ENCODE results near the gene MYO1E.

The MYO1E gene

DNA sequence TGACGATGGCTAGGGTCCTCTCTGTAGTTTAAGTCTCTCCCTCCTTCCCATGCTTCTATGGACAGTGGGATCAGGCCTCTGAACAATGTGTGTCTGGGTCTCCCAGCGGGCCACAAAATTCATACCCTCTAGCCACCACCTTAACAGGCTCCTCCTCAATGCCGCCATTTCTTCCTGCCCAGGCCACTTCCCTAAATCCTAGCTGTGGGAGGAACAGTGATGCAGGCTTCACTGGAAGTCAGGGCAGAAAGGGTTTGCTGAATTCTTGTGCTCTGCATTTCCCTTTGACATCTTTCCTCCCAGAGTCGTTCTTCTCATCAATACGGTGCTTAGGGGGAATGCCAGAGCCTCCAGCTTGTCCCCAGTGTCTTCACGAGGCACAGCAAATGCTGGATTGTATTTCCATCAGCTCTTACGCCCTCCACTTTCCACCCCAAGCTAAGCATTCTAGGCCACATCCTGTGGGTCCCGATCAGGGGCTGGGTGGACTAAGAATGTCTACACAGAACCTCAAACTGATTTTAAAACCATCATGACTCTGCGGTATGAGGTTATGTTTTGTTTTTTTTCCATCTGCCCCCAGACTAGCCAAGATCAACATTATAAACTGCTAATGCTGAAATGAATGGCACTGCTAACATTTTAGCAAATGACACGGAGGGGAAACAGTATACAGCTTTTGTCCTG, 177.9 kb downstream of the MYO1E start:
- no peak for DNase-seq (ENCODE audit: low read depth in 2 of 2)

DNA sequence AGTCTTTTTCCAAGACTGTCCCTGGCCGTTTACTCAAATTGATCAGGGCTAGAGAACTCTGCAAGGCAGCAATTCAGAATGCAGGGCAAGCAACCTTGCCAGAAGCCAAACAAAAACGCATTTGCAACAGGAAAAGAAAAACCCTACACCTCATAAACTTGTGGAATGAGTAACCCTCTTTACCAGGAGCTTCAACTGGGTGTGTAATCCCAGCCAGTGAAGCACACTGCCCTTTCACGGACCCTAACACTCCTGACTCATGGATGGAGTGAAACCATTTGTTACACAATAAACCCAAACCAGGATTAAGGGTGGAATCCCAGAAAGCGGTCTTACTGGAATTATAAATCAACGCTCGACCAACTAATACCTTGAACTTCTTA, 180.8 kb downstream of the MYO1E start:
- DNase-seq (ENCODE audit: low read depth in 2 of 2): no peak

DNA sequence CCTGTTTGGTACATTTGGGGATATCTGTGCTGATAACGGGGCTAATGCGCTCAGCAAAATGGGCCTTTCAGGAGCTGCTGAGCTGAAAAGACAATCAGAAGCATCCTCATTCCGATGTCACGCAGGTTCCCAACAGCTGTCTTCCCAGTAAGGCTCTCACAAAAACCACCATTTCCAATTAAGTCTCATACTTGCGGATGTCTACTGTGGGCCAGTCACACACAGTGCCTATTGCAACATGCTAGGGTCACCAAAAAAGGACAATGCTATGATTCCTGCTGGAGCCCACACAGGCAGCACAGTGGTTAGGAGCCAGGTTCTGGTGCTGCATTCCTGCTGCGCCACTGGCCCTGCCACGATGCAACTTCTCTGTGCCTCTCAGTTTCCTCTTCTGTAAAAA, 182.4 kb downstream of the MYO1E start:
- no peak for DNase-seq (ENCODE audit: low read depth in 2 of 2)

DNA sequence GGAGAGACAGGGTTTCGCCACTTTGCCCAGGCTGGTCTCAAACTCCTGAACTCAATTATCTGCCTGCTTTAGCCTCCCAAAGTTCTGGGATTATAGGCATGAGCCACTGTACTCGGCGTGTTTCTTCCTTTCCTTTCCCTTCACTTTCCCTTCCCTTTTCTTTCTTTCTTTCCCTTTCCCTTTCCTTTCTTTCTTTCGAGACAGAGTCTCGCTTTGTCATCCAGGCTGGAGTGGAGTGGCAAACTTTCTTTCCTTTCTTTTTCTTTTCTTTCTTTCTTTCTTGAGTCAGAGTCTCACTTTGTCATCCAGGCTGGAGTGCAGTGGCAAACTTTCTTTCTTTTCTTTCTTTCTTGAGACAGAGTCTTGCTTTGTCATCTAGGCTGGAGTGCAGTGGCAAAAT, 183.4 kb downstream of the MYO1E start:
- DNase-seq (ENCODE audit: low read depth in 2 of 2): no peak

DNA sequence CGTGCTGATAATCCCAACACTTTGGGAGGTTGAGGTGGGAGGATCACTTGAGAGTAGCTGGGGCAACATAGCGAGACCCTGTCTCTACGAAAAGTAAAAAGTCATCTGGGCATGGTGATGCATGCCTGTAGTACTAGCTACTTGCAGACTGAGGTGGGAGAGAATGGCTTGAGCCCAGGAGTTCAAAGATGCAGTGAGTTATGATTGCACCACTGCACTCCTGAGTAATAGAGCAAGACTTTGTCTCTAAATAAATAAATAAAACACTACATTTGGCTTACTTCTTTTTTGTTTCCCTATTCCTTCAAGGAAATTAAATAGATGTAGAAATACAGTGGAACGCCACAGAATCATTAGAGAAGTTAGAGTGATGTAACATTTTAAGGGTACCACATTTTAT, 186.2 kb downstream of the MYO1E start:
- no peak for DNase-seq (ENCODE audit: low read depth in 2 of 2)

DNA sequence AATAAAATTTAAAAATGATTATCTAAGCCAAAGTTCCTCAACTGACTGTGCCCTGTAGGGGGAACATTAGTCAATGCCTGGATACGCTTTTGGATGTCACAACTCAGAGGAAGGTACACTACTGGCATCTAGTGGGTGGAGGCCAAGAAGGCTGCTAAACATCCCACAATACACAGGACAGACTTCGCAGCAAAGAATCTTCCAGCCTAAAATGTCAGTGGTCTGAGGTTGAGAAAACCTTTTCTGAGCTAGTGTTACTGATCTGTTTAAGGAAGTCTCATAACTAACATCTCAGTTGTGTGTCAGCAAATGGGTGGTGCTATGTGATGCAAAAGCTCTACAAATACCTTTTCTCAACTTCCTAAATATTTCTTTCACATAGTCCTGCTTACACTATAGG, 186.9 kb downstream of the MYO1E start:
- DNase-seq (ENCODE audit: low read depth in 2 of 2): no peak

DNA sequence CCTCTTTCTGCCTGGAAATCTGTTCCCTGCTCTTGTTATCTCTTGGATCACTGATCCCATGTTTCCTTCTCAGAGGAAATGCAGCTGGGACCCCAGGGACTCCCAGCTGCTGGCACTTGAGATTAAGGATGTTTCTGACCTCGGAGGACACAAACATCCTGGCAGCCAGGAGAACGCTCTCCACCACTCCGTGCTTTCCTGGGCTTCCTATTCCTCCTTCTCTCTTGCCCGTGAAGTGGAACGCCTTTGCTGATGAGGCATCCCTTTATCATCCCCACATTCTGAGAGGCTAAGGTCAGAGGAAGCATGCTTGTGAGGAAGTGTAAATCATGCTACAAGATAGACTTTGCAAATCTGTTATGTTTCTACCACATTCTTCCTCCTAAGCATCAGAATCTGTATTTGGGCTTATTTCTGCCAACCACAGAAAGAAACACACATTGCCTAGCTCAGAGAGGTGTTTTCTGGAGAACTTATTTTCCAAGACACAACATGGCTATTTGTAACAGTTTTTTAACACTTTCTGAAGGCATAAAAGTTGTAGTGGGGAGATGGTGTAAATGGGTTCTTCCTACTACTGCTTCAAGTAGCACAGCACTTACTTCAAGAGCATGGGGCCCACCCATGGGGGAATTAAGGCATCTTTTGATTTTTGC, 191.6 kb downstream of the MYO1E start:
- no peak for DNase-seq (ENCODE audit: low read depth in 2 of 2)

DNA sequence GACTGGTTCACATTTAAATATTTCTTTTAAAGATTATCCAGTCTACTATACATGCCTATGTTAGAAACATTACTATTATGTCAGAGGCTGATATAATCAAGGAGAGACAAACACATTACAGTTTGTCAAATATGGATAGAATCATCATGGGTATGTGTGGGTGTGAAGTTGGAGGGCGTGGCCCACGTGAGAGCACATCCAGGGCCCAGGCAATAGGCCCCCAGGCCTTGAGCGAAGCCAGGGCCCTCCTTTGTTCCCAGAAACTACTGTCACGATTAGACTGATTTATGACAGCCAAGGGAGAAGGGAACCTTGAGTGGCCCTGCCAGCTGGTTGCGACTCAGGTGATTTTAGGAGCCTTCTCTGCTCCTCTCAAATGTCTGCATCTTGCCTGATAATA, 193.0 kb downstream of the MYO1E start:
- DNase-seq (ENCODE audit: low read depth in 2 of 2): no peak

DNA sequence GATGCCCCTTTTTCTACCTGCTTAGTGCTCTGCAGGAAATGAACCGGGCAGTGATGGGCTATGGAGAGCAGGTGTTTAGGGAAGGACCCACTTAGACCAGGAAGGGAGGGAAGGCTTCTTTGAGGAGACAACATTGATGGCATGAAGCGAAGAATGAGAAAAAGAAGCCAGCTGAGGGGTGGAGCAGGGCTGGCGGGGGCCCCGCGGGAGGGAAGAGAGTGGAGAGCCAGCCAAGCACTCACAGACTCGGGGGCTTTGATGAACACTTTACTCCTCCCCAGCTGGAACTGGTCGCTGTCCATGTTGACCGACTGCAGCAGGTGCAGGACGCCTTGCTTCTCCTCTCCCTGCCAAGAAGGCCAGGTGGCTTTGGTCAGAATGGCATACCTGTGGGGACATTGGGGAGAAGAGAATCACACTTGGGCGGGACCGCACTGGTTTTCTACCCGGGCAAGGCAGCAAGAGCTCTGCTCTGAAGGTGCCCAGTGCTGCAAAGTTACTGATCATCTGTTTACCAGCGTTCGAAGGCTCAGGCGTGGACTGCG, 194.4 kb downstream of the MYO1E start:
- no peak for DNase-seq (ENCODE audit: low read depth in 2 of 2)

DNA sequence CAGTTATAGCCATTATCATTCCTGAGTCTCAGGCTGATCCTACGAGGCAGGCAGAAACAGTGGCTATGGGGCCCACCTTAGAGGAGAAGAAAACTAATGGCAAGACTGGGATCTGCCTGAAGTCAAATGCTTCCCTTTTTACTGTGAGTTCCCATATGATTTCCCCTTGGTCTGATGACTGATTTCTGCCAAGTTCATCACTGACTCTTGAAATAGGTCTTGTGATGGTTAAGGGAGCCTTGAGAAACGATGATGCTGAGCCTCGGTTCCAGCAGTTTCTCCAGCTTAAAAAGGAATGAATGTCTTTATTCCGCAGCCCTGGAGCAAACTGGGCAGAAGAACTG, 195.4 kb downstream of the MYO1E start:
- DNase-seq (ENCODE audit: low read depth in 2 of 2): no peak

DNA sequence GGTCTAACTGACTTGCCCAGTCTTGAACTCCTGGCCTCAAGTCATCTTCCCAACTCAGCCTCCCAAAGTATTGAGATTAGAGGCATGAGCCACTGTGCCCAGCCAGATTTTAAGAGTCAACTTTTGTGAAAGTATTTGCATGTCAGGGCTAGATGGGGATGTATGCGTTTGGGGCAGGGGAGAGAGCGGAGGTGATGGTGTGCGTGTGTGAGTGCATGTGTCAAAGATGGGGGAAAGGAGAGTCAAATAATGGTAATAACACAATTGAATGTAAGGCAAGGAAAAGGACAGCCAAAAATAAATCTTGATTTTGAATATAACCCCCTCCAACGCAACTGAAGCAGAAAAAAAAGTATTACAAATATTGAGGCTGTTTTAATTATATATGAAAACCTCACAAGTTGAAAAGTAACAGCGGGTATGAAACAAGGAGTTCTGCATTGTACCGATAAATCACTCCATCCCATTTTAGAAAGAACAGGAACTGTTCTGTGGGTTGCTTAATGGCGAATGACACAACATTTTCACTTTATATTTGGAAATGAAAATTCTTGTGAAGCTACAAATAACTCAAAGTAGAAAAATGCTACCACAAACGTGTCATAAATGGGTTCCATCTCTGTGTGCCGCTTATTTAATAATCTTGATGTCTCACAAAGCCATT, 195.9 kb downstream of the MYO1E start:
- DNase-seq (ENCODE audit: low read depth in 2 of 2): no peak

DNA sequence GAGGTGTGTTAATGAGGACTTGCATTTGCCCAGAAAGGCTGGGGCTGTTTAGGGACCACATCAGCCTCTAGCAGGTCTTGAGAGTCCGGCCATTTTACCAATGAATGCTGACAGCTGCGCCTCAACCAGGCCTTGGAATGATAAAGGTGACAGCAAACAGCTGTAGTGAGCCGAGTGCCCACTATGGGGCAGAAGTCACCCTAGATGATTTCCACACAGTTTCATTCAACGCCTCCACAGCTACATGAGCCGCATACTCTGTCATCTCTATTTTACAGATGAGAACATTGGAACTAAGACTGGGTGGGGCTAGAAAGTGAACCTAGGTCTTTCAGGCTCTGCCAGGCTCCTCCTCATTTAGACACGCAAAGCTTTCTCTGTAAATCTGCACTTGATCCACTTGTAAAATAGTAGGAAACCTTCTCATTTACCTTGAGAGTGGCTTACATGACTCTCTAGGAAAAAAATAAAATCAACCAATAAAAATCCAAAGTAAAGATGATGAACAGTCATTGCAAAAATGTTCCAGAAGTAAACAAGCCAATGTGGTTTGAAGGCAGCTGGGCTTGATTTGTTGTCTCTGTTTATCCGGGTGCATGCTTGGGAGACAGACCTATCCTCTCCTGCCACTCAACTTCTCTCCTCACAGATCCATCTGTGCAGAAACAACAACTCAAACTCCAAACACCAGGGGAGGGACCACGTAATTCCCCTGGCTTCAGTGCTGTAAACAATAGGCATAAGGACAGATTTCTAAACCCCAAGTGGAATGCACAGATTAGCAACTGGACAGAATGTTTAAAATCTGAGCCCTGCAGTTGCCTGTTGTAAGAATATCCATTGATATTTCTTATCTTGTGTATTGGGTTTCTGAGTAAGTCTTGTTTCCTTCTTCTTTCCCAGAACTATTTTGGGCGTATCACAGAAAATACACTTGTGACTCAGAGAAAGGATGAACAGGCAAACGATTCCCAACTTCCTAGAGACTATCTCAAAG, 197.5 kb downstream of the MYO1E start:
- peak in 1 of 2 donors; percentile 18 for DNase-seq (ENCODE audit: low read depth in 2 of 2)

DNA sequence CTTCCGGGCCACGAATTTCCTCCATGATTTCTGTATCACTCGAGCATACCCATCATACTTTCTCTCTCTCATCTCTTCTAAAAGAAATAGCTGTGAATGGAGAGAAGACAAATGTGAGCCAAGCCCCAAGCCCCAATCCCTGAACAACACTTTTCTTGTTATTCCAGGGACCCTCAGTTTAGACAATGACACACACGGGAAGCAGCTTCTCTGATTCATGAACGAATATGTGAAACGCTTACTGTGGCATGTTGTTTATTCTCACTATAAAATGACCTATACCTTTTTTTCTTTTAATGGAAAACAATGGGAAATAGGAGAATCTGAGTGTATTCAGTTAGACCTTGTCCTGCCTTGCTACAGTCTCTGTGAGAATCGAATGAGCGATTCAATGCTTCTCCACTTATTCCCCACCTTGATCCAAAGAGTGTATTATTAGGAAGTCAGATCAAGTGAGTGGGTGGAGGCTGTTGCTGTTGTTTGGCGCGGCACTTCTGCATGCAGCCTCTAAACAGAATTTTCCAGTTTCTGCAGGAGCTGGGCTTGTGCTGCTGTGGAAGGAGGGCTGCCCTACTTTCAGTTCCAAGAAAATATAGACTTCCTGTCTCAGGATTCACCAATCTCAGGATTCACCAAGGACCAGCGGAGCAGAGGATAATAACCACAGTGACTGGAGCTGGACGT, 198.4 kb downstream of the MYO1E start:
- DNase-seq (ENCODE audit: low read depth in 2 of 2): no peak

DNA sequence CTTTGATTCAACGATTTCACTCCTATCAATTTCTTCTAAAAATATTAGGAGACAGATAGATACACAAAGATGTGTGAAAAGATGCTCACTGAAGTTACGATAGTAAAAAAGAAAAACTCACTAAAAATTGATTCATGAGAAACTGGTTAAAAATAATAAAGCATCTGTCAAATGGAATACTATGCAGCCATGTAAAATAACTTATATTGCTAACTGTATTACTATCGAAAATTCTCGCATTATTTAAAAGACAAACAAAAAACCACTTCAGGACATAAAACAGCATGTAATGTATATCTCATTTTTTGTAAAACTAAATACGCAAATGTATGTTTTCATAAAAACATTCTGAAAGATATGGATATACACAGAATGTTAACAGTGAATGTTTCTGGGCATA, 199.5 kb downstream of the MYO1E start:
- no peak for DNase-seq (ENCODE audit: low read depth in 2 of 2)

DNA sequence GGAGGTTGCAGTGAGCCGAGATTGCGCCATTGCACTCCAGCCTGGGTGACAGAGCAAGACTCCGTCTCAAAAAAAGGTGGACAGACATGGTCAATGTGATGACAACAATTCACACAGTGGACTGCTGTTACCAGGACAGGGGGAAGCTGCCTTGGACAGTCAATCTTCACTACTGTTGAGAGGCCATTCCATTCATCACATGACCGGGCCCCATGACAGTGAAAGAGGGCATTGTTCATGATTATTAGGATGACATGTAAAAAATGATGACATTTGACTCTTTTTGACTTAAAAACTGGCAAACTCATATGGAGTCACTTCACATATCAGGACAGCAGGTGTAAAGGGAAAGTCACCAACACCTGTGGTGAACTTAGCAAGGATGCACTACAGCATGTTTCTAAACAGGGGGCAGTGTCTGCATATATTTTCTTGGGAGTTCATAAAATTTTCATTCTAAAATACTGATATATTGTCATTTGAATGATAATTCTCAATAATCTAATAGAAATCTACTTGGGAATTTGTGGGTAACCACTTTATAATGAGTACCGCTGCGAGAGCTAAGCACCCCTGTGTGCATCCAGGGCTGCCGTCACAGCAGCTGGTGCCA, 200.3 kb downstream of the MYO1E start:
- no peak for DNase-seq (ENCODE audit: low read depth in 2 of 2)

DNA sequence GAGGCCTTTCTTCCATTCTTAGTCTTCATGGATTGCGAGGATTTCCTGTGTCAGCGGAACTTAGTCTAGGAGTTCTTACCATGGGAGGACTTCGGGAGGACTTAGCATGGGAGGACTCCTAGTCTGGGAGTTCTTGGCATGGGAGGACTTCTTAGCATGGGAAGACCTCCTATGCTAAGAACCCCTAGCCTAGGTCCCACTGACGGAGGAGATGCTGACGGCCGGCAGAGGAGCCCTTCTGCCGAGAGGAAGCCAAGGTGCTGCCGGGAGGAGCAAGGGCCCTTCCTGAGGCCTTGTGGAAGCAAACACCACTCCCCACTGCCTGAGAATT, 201.6 kb downstream of the MYO1E start:
- DNase-seq (ENCODE audit: low read depth in 2 of 2): no peak

DNA sequence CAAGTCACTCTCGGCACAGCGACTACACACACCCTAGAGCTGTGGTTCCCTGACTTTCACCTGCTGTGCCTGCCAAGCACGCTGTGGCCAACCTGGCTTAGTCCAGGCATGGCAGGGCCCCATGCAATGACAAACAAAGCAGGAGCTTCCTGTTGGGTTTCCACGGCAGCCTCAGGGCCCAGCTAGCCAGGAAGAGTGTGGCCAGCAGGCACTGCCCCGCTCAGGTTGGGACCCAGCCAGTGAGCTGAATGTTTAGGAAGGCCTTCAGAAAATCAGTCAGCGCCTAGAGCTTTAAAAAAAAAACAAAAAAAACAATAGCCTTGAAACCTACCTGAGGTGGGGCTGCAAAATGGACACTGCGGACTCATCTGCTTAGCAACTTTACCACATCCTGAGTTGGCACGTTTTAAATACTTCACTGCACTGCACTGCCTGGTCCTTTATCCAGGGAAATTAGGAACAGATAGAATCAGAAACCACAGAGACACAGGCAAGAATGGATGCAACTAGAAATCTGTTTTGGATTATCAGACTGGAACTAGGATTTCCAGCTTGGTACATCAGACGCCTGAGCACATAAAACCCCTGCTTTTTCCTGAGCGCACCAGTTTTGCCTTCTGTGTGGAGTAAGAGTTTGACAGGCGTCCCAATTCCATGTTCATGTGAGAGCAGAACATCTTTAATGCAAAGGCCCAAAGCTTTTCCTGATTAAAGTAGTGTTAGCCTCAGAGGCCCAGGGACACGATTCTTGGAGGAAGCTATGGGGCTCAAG, 202.2 kb downstream of the MYO1E start:
- DNase-seq (ENCODE audit: low read depth in 2 of 2): no peak

DNA sequence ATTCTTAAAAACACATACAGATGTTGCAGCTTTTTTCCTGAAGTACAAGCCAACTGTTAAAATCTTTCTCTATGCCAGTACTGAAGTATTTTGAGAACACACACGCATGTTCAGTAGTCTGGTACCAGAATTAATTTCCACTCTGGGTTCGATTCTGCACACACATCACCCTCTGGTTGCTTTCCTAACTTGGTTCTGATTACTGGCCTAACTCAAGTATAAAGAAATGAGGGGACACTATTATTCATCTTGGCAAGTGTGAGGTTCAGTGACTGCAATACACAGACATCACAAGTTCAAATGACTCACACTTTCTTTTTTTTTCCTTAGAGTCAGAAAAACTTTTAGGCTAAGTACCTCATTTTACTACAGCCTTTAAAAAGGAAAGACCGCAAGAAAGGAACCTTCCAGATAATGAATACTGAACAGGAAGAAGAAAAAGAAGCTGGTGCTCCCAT, 203.4 kb downstream of the MYO1E start:
- DNase-seq (ENCODE audit: low read depth in 2 of 2): no peak

DNA sequence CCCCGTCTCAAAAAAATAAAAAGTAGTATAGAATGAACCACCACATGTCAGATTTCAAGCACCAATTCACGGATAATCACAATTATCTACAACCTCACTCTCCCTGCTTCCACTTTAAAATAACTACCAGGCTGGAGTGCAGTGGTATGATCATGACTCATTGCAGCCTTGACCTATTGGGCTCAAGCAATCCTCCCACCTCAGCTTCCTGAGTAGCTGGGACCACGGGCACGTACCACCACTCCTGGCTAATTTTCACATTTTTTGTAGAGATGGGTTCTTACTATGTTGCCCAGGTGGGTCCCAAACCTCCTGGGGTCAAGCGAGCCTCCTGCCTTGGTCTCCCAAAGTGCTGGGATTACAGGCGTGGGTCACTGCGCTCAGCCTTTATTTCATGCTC, 204.1 kb downstream of the MYO1E start:
- DNase-seq (ENCODE audit: low read depth in 2 of 2): no peak

DNA sequence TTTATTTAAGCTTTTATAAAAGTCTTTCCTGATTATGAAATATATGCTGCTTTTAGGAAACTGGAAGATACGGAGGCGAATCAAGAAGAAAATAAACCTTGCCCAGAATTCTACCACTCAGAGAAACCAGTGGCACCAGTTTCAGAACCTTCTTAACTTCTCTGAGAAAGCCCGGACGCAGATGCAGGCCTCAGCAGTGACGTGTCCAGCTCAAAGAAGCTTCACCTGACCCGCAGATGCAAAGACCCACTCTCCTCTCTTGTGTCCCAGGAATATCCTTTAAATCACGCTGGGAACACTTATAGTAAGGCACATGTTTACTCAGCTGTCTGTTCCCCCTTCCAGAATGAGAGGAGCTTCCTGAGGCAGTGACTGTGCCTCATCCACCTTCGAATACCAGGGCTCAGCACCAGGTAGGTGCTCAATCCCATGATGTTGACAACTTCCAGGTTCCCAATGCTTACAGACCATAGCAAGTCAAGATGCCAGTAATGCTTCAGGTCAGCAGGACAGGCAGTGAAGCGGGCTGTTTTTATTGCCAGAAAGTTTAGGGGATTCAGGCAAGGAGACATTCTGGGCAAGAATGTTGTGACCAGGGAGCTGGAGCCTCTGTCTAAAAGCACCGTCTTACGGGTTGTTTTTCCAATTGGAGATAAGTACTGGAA, 205.9 kb downstream of the MYO1E start:
- no peak for DNase-seq (ENCODE audit: low read depth in 2 of 2)
